Activated T-cell treated with anti-CD3 and anti-CD28 coated beads for 24 hours (primary cell): ENCODE data around the gene CECR2.

Source experiments
- DNase-seq: peaks from one replicate; pipeline ENCODE4 v3.0.0-alpha.2; 2020; ENCODE audit warnings: low read depth

CECR2 gene

GRCh38 chr22:17368554-17369438 lies 464 bp upstream of the CECR2 start:
- DNase-seq, result no peak

DNA sequence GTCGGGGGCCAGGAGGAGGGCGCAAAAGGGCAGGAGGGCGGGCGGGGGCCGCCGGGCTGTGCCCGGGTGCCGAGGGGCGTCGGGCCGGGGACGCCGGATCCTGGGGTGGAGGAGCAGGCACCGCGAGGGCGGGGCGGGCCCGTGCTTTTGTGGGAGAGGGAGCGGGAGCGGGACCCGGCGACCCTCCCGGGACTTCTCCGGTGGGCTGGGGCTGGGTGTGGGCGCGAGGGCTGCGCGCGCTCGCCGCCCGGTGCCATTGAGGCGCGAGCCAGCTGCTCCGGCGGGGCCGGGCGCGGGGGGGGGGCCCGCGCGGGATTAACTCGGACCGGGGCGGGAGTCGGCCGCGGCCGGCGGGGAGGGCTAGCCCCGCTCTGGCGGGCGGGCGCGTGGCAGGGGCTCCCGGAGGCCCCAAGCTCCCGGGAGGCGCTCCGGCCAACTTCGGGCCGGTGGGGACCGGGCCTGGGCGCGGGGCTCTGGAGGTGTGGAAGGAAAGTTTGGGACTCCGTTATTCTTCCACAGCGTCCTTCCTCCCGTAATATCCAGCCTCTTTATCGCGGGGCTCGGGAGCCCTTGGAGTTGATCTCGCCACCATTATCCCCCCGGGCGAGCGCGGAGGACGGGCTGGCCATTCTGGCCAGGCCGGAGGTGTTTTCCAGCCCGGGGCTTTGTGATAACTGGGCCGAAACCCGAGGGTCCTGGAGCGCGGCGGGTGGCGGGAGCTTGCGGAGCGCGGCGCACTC lies 936 bp downstream of the CECR2 start:
- no peak for DNase-seq

GRCh38 chr22:17370766-17371432 lies 1.6 kb downstream of the CECR2 start:
- no peak for DNase-seq

DNA sequence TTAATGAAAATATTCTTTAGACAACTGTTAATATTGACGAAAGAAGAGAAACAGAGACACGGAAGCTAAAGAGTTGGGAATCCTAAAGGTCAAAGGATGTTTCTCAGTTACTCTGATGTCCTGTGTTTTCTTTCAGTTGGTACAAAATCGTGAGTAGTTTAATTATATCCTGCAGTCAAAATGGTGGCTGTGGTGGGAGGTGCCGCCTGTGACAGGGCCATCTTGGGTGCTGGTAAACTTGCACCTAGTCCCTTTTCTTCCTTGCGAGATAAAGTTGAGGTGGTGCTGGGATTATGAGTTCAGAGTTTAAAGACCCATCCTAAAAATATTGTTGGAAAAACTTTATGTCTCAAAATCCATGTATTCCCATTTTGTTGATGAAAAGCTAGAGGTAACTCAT lies 2.2 kb downstream of the CECR2 start:
- no peak for DNase-seq

GRCh38 chr22:17373855-17374254 lies 4.6 kb downstream of the CECR2 start:
- no peak for DNase-seq

GRCh38 chr22:17375914-17376614 lies 6.8 kb downstream of the CECR2 start:
- DNase-seq, result no peak

GRCh38 chr22:17376950-17377349 lies 7.7 kb downstream of the CECR2 start:
- no peak for DNase-seq

DNA sequence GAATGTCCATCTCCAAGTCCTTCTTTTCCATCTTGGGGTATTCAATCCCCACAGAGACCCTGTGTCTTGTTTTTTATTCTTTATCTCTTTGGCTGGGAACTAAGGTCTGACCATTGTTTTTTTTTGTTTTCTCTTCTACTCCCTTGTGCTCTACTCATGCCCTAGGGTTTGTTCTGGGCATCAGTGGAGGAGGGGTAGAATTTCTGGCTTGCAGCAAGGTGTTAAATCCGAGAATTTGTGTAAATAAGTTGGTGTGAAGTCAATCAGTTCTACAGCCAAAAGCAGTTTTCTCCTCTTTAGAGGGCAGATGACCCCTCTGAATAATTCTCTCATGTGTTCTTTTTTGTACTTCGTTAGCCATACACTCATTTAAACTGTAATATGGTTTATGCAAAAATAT lies 10.7 kb downstream of the CECR2 start:
- no peak for DNase-seq

GRCh38 chr22:17380359-17381087 lies 11.3 kb downstream of the CECR2 start:
- no peak for DNase-seq

- DNase-seq, result no peak
Measured at GRCh38 chr22:17381192-17381913, 12.1 kb downstream of the CECR2 start.

DNA sequence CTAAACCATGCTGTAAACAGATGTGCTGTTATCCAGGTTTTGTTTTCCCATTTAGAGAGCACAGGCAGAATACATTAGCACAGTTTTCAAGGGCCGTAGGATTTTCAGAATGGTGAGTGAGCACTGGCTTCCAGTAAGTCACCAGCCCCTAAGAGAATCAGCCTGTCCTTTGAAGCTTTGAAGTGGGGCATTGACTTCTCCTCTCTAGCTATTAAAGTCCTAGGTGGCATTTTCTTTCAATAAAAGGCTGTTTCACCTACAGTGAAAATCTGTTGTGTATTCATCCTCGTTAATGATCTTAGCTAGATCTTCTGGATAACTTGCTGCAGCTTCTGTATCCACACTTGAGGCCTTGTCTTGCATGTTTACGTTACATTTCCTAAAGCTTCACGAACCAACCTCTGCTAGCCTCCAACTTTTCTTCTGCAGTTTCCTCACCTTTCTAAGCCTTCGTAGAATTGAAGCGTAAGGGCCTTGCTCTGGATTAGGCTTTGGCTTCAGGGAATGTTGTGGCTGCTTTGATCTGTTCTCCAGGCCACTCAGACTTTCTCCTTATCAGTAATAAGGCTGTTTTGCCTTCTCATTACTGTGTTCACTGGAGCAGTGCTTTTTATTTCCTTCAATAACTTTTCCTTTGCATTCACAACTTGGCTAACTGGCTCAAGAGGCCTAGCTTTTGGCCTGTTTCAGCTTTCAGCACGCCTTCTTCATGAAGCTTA lies 15.5 kb downstream of the CECR2 start:
- no peak for DNase-seq

- no peak for DNase-seq
Measured at GRCh38 chr22:17387356-17387755, 18.1 kb downstream of the CECR2 start.

DNA sequence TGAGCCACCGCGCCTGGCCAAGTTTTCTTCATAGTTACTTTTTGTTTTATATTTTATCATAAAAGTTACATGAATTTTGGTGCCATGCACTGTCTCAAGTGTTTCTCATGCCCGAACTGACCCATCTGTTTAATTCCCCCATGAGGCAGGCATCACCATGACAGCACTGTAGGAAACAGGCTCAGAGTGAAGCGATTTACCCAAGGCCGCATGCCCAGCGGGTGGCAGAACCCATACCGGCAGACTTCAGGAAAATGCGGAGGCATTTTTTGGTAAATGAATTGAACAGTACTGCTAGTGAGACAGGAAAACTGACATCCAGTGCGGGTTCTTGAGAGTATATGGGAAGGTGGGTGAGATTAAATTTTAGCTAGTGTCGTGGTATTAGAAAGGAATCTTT lies 19.0 kb downstream of the CECR2 start:
- DNase-seq, result no peak

GRCh38 chr22:17390087-17390486 lies 20.8 kb downstream of the CECR2 start:
- no peak for DNase-seq

DNA sequence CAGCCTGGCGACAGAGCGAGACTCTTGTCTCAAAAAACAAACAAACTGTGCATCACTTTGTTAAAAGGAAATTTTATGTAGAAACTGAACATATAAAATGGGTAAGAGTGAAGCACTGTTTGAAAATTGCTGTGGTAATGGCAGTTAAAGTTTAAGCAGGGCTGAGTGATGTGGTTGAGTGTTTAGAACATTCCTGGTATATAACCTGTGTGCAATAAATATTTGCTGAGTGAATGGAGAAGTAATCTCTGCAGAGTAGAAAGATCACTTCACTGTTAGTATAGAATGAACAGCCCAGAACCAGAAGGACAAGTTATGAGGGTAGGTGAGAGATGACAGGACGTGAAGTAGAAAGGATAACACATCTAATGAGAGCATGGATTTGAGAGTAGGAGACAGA lies 27.3 kb downstream of the CECR2 start:
- DNase-seq, result no peak

DNA sequence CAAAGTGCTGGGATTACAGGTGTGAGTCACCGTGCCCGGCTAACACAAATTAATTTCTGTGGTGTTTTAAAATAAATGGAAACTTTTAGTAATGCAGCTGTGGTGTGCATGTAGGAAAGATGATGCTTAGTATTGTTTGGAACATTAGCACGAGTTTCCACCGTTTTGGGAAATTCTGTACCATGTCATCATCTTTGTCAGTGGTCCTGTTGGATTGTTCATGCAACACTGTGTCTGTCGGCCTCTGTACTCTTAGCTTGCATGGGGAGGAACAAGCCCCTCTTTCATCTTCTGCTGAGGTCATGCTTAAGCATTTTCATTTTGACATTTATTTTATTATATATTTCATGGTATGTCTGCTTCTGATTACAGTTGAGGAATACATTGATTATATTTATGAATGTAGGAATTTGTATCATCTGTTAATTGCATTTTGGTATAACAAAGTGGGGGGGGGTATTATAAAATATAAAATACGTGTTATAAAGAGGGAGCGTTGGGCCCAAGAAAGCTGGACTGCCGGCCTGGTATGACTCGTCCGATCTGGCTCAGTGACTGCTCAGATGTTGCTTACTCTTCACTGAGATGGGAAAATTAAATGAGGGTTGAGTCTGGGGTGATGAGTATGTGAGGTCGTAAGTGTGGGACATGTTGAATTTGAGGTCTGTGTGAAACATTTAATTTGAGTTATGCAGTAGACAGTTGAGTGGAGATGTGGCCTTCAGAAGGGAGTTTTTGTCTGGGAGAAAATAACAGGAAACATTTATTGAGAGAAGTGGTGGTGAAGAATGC lies 28.7 kb downstream of the CECR2 start:
- DNase-seq, result no peak

GRCh38 chr22:17400305-17400704 lies 31.0 kb downstream of the CECR2 start:
- no peak for DNase-seq

GRCh38 chr22:17401728-17402127 lies 32.5 kb downstream of the CECR2 start:
- no peak for DNase-seq

GRCh38 chr22:17402293-17402692 lies 33.0 kb downstream of the CECR2 start:
- no peak for DNase-seq
